AG10803 (cell line): ENCODE data around the gene PPP1R1C.

ENCODE experiments used
- DNase-seq: peaks from one replicate; pipeline ENCODE4 v3.0.0; 2010; ENCODE audit warnings: low read depth
- H3K4me3 ChIP-seq: 2 replicates; pipeline ENCODE4 v1.5.1; 2011; ENCODE audit warnings: mild to moderate bottlenecking, low read length, control low read depth
- CTCF ChIP-seq: conservative IDR thresholded peaks from 2 replicates; pipeline ENCODE4 v1.5.1; 2011; ENCODE audit warnings: mild to moderate bottlenecking, low read length, control low read depth, inconsistent platforms

Gene PPP1R1C

GRCh38 chr2:182043021-182043420, 57.4 kb downstream of the PPP1R1C start:
- no peak for TF ChIP-seq CTCF
- no peak for DNase-seq
- no peak overlapping the region for H3K4me3 ChIP-seq

- DNase-seq, result no peak
- no peak for TF ChIP-seq CTCF
- H3K4me3 ChIP-seq, result no peak overlapping the region
Measured at GRCh38 chr2:182043861-182044260, 58.2 kb downstream of the PPP1R1C start.

GRCh38 chr2:182047544-182047943, 61.9 kb downstream of the PPP1R1C start:
- no peak overlapping the region for H3K4me3 ChIP-seq
- TF ChIP-seq CTCF, result no peak
- DNase-seq, result peak; percentile 8

GRCh38 chr2:182048088-182048487, 62.4 kb downstream of the PPP1R1C start:
- DNase-seq, result no peak
- no peak for TF ChIP-seq CTCF

GRCh38 chr2:182048621-182049020, 63.0 kb downstream of the PPP1R1C start:
- DNase-seq, result no peak
- TF ChIP-seq CTCF, result no peak
- no peak overlapping the region for H3K4me3 ChIP-seq

More at GRCh38 chr2:182048088-182048487, 62.4 kb downstream of the PPP1R1C start:
- H3K4me3 ChIP-seq, result no peak overlapping the region

- TF ChIP-seq CTCF, result no peak
Measured at GRCh38 chr2:182049372-182050148, 63.9 kb downstream of the PPP1R1C start.

More at GRCh38 chr2:182049372-182050148, 63.9 kb downstream of the PPP1R1C start:
- no peak for DNase-seq
- no peak overlapping the region for H3K4me3 ChIP-seq
